ENCODE results near the gene TNRC18. TPM values are rescaled to one million over a fixed set of nuclear protein-coding genes. Genes with fewer than 3 reads are reported as not detected.

Gene TNRC18
- total RNA-seq, 1 donor from 2014 or later, result 57.2 TPM

DNA sequence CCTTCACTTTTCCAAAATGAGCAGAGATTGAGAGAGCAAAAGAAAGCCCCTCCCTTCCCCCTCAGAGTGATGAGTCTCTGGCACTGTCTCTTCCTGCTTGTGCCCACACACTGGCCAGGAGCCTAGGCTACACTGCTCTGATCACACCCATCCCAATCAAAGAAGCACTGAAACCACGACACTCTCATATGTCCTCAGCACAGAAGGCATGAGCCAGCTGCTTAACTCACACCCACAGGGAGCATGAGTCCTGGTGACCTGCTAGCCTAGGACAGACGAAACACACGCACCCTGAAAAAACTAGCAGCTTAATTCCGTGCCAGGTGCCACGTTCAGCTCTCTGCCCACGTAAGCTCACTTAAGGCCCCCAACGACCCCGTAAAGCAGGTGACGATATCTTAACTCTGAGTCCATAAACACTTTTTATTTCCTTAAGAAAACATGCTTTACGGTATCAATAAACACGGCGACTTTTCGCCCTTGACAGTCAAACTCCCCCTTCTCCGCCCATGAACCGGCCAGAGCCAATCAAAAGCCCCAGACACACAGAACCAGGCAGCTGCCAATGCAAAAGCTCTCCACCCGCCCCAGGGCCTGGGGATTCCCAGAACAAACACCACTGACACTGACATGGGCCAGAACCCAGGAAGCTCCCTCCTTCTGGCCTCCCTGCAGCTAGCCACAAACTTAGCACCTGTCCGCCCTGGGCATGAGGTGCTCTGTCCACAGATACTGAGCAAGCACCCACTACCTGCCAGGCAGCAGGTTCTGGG is 69.0 kb downstream of the TNRC18 start:
- DNase-seq (no peak), ATAC-seq (ENCODE audit: low read depth) (no peak)
- no peaks in the 10 kb centered on the region for H3K27me3 Mint-ChIP-seq
- H3K36me3 Mint-ChIP-seq (ENCODE audit: low read depth), result peaks cover 84% of the 10 kb centered on the region
- peaks cover 3% of the 10 kb centered on the region for H3K4me1 Mint-ChIP-seq
- no peak overlapping the region for H3K27ac Mint-ChIP-seq
- CTCF ChIA-PET, result interaction anchor here (2.3 kb wide), 1 partner anchor 10 kb away, joined by 14 read pairs; no protein-coding TSS in a partner anchor
- intact Hi-C loops (cut with micrococcal nuclease), result no loop called here
- no peaks in the 10 kb centered on the region for H3K9me3 Mint-ChIP-seq
- POLR2A ChIA-PET, result interaction anchor here (0.6 kb wide), 1 partner anchor 1576 kb away, joined by 3 read pairs; no protein-coding TSS in a partner anchor
- H3K4me3 Mint-ChIP-seq, result no peak overlapping the region
- TF ChIP-seq CTCF (IDR thresholded peaks at IDR 0.05), result no peak

DNA sequence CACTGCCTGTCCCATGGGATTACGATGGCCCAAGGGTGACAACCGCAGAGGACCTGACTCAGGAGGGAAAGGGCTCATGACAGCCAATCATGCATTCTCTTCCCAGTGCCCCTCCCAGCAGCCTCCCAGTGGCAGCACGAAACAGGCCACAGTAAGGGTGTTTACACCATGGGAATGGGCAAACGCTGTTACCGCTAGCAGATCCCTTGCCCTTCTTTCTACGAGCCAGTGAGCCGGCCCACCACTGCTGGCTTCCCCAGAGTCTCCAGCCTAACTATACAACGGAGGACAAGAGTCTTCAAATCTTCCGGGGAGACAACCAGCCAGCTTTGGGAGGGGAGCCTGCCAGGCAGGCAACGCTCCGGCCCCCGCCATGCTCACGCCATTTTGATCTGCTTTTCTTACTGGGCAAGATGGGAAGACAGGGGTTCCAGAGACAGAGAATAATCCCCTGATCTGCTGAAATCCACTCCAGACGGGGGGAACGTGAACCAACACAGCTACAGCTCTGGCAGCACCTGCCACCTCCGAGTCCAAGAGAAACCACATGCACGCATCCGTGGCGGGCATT is 71.1 kb downstream of the TNRC18 start:
- no peak for TF ChIP-seq CTCF (IDR thresholded peaks at IDR 0.05)
- Mint-ChIP-seq H3K27ac (no peak overlapping the region), H3K36me3 (ENCODE audit: low read depth) (peaks cover 74% of the 10 kb centered on the region), H3K9me3 (no peaks in the 10 kb centered on the region), H3K4me1 (peaks cover 3% of the 10 kb centered on the region), H3K4me3 (no peak overlapping the region), H3K27me3 (no peaks in the 10 kb centered on the region)
- intact Hi-C loops (cut with micrococcal nuclease), result no loop called here
- ChIA-PET CTCF (no interaction called here), POLR2A (no interaction called here)
- ATAC-seq (ENCODE audit: low read depth) (no peak), DNase-seq (no peak)

GRCh38 chr7:5351507-5352265 is 71.9 kb downstream of the TNRC18 start:
- ChIA-PET CTCF (no interaction called here), POLR2A (no interaction called here)
- no peak for TF ChIP-seq CTCF (IDR thresholded peaks at IDR 0.05)
- DNase-seq (no peak), ATAC-seq (ENCODE audit: low read depth) (no peak)
- Mint-ChIP-seq H3K27ac (no peak overlapping the region), H3K9me3 (no peaks in the 10 kb centered on the region), H3K36me3 (ENCODE audit: low read depth) (peaks cover 70% of the 10 kb centered on the region), H3K27me3 (no peaks in the 10 kb centered on the region), H3K4me3 (no peak overlapping the region), H3K4me1 (peaks cover 3% of the 10 kb centered on the region)
- intact Hi-C loops (cut with micrococcal nuclease), result no loop called here

- POLR2A ChIA-PET, result no interaction called here
- intact Hi-C loops (cut with micrococcal nuclease), result no loop called here
- ATAC-seq (ENCODE audit: low read depth) (no peak), DNase-seq (no peak)
- H3K36me3 Mint-ChIP-seq (ENCODE audit: low read depth), result peaks cover 68% of the 10 kb centered on the region
- H3K4me3 Mint-ChIP-seq, result no peak overlapping the region
- H3K27me3 Mint-ChIP-seq, result no peaks in the 10 kb centered on the region
- no peaks in the 10 kb centered on the region for H3K9me3 Mint-ChIP-seq
- CTCF ChIA-PET, result no interaction called here
- H3K4me1 Mint-ChIP-seq, result peaks cover 3% of the 10 kb centered on the region
- no peak for TF ChIP-seq CTCF (IDR thresholded peaks at IDR 0.05)
- no peak overlapping the region for H3K27ac Mint-ChIP-seq
These were observed 72.8 kb downstream of the TNRC18 start for GRCh38 chr7:5350600-5351385.

DNA sequence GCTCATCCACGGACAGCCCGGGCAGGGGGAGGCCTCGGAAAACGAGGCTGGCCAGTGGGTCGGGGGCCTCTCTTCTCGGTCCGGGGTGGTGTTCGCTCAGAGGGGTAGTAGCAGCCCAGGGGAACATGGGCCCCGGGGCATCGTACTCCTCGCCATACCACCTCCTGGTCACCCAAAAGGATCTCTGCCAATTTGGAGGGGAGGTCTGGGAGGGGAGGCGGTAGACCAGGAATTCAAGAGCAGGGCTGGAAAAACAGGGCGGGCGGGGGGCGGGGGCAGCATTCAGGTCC is 73.5 kb downstream of the TNRC18 start:
- intact Hi-C loops (cut with micrococcal nuclease), result no loop called here
- no peak for TF ChIP-seq CTCF (IDR thresholded peaks at IDR 0.05)
- CTCF ChIA-PET, result no interaction called here
- Mint-ChIP-seq H3K27me3 (no peaks in the 10 kb centered on the region), H3K27ac (no peak overlapping the region), H3K4me3 (no peak overlapping the region), H3K4me1 (peaks cover 3% of the 10 kb centered on the region), H3K36me3 (ENCODE audit: low read depth) (peaks cover 64% of the 10 kb centered on the region), H3K9me3 (no peaks in the 10 kb centered on the region)
- ATAC-seq (ENCODE audit: low read depth) (no peak), DNase-seq (no peak)
- POLR2A ChIA-PET, result no interaction called here

Measured in activated B cell treated with CpG ODN at 0.5 μM for 24 hours (primary cell).